ENCODE results near the gene NADK2.

- TF ChIP-seq YY1 (IDR thresholded peaks at IDR 0.05; ENCODE audit: low read depth): no peak
- TF ChIP-seq TAF1 (IDR thresholded peaks at IDR 0.05; ENCODE audit: low read depth): no peak
These were observed 27.8 kb upstream of the NADK2 start for GRCh38 chr5:36269478-36269877.
